HepG2 (cell line): ENCODE data around the gene SMAD7. TPM values are rescaled to one million over a fixed set of nuclear protein-coding genes. Genes with fewer than 3 reads are reported as not detected.

ENCODE experiments used
- ATAC-seq: fragments of 200-7000 bp; cut with Tn5 transposase; 3 replicates; pipeline ENCODE4 v1.9.1; 2020; ENCODE audit warnings: mild to moderate bottlenecking, moderate library complexity
- BruUV-seq: library from RNA; stranded (reverse); fragments of 400-500 nt; replicated peaks from 2 replicates; lab custom pipeline; 2021; lab: Mats Ljungman, UMichigan
- CTCF ChIA-PET: fragments of 300-600 bp; formaldehyde crosslinking; extraction: SDS; loops from one replicate; lab custom pipeline; 2021; ENCODE audit warnings: low total read pairs, inconsistent platforms, low intra/inter-chr PET ratio; lab: Yijun Ruan, JAX
- POLR2A ChIA-PET: fragments of 350-600 bp; sonication (Branson Sonifier 250); formaldehyde crosslinking; loops from one replicate; lab custom pipeline; 2020; ENCODE audit warnings: antibody characterized with exemption, inconsistent platforms; lab: Yijun Ruan, JAX
- DNase-seq: peaks from one replicate; pipeline ENCODE4 v3.0.0-alpha.2; 2015; ENCODE audit warnings: low spot score
- FAIRE-seq: peaks from 3 replicates; lab custom pipeline; 2011; peaks lifted over from hg19 to GRCh38; lab: Jason Lieb, UNC
- H2AFZ ChIP-seq: one replicate; pipeline ENCODE4 v1.6.1; 2011; ENCODE audit warnings: low read length, inconsistent platforms
- H3K27ac ChIP-seq: fragments of 300-600 bp; 3 replicates; pipeline ENCODE4 v1.8.0; 2011; ENCODE audit warnings: mixed run types, mild to moderate bottlenecking, mixed read lengths, low read length, inconsistent platforms; ENCODE audit not compliant: insufficient read depth; ENCODE audit errors: extremely low read length
- H3K27me3 ChIP-seq, 2 experiments: fragments of 200-600 bp in 1 of 2; 2 replicates in 1 of 2; 3 replicates in 1 of 2; pipeline versions ENCODE4 v1.6.0 to v1.8.0; 2011; ENCODE audit warnings: low read length in 2 of 2, mild to moderate bottlenecking in 2 of 2, moderate library complexity in 2 of 2, inconsistent platforms in 1 of 2; ENCODE audit not compliant: insufficient read depth in 2 of 2, control insufficient read depth in 1 of 2
- H3K36me3 ChIP-seq, 2 experiments: fragments of 200-600 bp in 1 of 2; replicated peaks in 1 of 2; 2 replicates in 1 of 2; 3 replicates in 1 of 2; pipeline versions ENCODE4 v1.5.1 to v1.8.0; 2011; ENCODE audit warnings: low read length in 2 of 2, inconsistent platforms in 1 of 2; ENCODE audit not compliant: insufficient read depth in 2 of 2, control insufficient read depth in 1 of 2
- H3K4me1 ChIP-seq: 2 replicates; pipeline ENCODE4 v1.5.1; 2012; ENCODE audit warnings: low read length, inconsistent platforms; ENCODE audit not compliant: insufficient read depth
- H3K4me2 ChIP-seq: 2 replicates; pipeline ENCODE4 v1.6.0; 2011; ENCODE audit warnings: low read depth, low read length, inconsistent platforms
- H3K4me3 ChIP-seq, 3 experiments: fragments of 200-600 bp in 1 of 3; sonication (generic), shearing (Covaris generic) in 1 of 3; replicated peaks in 1 of 3; 2 replicates each; pipeline ENCODE4 v1.5.1; 2011 to 2016; ENCODE audit warnings: low read length in 3 of 3, inconsistent platforms in 2 of 3, low read depth in 2 of 3, mild to moderate bottlenecking in 2 of 3, control low read depth in 1 of 3, mixed read lengths in 1 of 3; ENCODE audit not compliant: insufficient read depth in 1 of 3
- H3K79me2 ChIP-seq: one replicate; pipeline ENCODE4 v1.6.1; 2011; ENCODE audit warnings: low read length, inconsistent platforms; ENCODE audit not compliant: insufficient read depth
- H3K9ac ChIP-seq: 2 replicates; pipeline ENCODE4 v1.6.0; 2011; ENCODE audit warnings: mild to moderate bottlenecking, low read depth, low read length, inconsistent platforms; ENCODE audit not compliant: insufficient read depth
- H3K9me3 ChIP-seq: 2 replicates; pipeline ENCODE4 v1.5.1; 2012; ENCODE audit warnings: mild to moderate bottlenecking, low read length
- H4K20me1 ChIP-seq: 2 replicates; pipeline ENCODE4 v1.6.0; 2011; ENCODE audit warnings: inconsistent platforms, mild to moderate bottlenecking, low read length, moderate library complexity; ENCODE audit not compliant: insufficient read depth
- EEA1 ChIP-seq: sonication (generic); formaldehyde crosslinking; IDR thresholded peaks from 2 replicates; pipeline ENCODE4 v1.5.1; 2020; ENCODE audit warnings: mild to moderate bottlenecking, missing genetic modification reagents, borderline replicate concordance
- EED ChIP-seq: sonication (generic); formaldehyde crosslinking; IDR thresholded peaks from 2 replicates; pipeline ENCODE4 v1.5.0; 2020; ENCODE audit warnings: mild to moderate bottlenecking, missing genetic modification reagents
- GABPA ChIP-seq, 2 experiments: IDR thresholded peaks; 2 replicates each; pipeline ENCODE4 v1.6.1; 2011 to 2016; ENCODE audit warnings: low read depth in 2 of 2, low read length in 1 of 2, missing biosample characterization in 1 of 2, missing genetic modification characterization in 1 of 2
- HDAC2 ChIP-seq: sonication (generic); formaldehyde crosslinking; IDR thresholded peaks from 2 replicates; pipeline ENCODE4 v1.4.0; 2020; ENCODE audit warnings: missing genetic modification reagents
- MTF1 ChIP-seq: sonication (generic); formaldehyde crosslinking; IDR thresholded peaks from 2 replicates; pipeline ENCODE4 v1.5.0; 2020; ENCODE audit warnings: missing genetic modification reagents
- POLR2A ChIP-seq, 2 experiments: IDR thresholded peaks; 2 replicates each; pipeline ENCODE4 v1.6.1; 2011; ENCODE audit warnings: low read depth in 2 of 2, low read length in 2 of 2, mild to moderate bottlenecking in 1 of 2, moderate library complexity in 1 of 2; ENCODE audit not compliant: insufficient read depth in 1 of 2
- REPIN1 ChIP-seq: sonication (generic); formaldehyde crosslinking; IDR thresholded peaks from 2 replicates; pipeline ENCODE4 v1.8.0; 2022; ENCODE audit warnings: missing genetic modification reagents, low read depth, mild to moderate bottlenecking, borderline replicate concordance
- TARDBP ChIP-seq: sonication (generic); formaldehyde crosslinking; IDR thresholded peaks from 2 replicates; pipeline ENCODE4 v1.8.0; 2022; ENCODE audit warnings: mild to moderate bottlenecking, missing genetic modification reagents
- ZNF180 ChIP-seq: sonication (generic); formaldehyde crosslinking; IDR thresholded peaks from 2 replicates; pipeline ENCODE4 v1.4.0; 2020; ENCODE audit warnings: low read depth, missing genetic modification reagents, borderline replicate concordance
- ZNF34 ChIP-seq: sonication (generic); formaldehyde crosslinking; IDR thresholded peaks from 2 replicates; pipeline ENCODE4 v1.4.0; 2020; ENCODE audit warnings: mild to moderate bottlenecking, missing genetic modification reagents, borderline replicate concordance
- ZNF543 ChIP-seq: sonication (generic); formaldehyde crosslinking; IDR thresholded peaks from 2 replicates; pipeline ENCODE4 v1.4.0; 2020; ENCODE audit warnings: mild to moderate bottlenecking, missing genetic modification reagents
- ZNF563 ChIP-seq: sonication (generic); formaldehyde crosslinking; IDR thresholded peaks from 2 replicates; pipeline ENCODE4 v1.8.0; 2022; ENCODE audit warnings: mild to moderate bottlenecking, moderate library complexity, missing genetic modification reagents
- ZSCAN29 ChIP-seq: sonication (generic); formaldehyde crosslinking; conservative IDR thresholded peaks from 2 replicates; pipeline ENCODE4 v1.4.0; 2020; ENCODE audit warnings: mild to moderate bottlenecking, missing genetic modification reagents
- WGBS: methylation state at CpG from one replicate; pipeline ENCODE4 v1.1.6; 2017; ENCODE audit warnings: low lambda C conversion rate; 5-methylcytosine and 5-hydroxymethylcytosine counted together
- in situ Hi-C: cut with HindIII; loops from 2 replicates; pipeline ENCODE4 v1.10.0; 2017; ENCODE audit warnings: low pct_unique_long_range_greater_than_20kb; ENCODE audit not compliant: extremely low pct_ligation_motif_present
- intact Hi-C: fragments of 100-400 bp; cut with micrococcal nuclease; formaldehyde crosslinking; loops from one replicate; pipeline ENCODE4 v1.10.0; 2022; ENCODE audit not compliant: unreplicated experiment
- polyA plus RNA-seq, 8 experiments: library from polyadenylated mRNA; depleted of rRNA in 3 of 8; stranded (reverse) in 7 of 8; unstranded in 1 of 8; fragments of >200 nt; fragmentation: Illumina TruSeq in 4 of 8; extraction: Trizol in 4 of 8; gene quantifications; 2 replicates each; pipeline versions ENCODE4 v1.2.1 to v1.2.3, GENCODE V29; 2011 to 2016; ENCODE audit warnings: low read depth in 4 of 8, missing spikeins in 1 of 8, mixed read lengths in 1 of 8; ENCODE audit not compliant: insufficient read depth in 1 of 8
- total RNA-seq, 5 experiments: library from RNA; depleted of rRNA; stranded (reverse); fragments of >200 nt; fragmentation: Illumina TruSeq; extraction: Trizol; gene quantifications; 2 replicates each; pipeline ENCODE4 v1.2.3, GENCODE V29; 2016; ENCODE audit warnings: low read depth in 1 of 5
- TF ChIP-seq, protein P1 (sequence below), 2 experiments: IDR thresholded peaks; 2 replicates each; pipeline ENCODE4 v1.6.1; 2011 to 2012; ENCODE audit warnings: low read length in 2 of 2, borderline replicate concordance in 1 of 2, low read depth in 1 of 2, mild to moderate bottlenecking in 1 of 2, moderate library complexity in 1 of 2
- TF ChIP-seq, protein P2 (sequence below): sonication (generic); formaldehyde crosslinking; IDR thresholded peaks from 2 replicates; pipeline ENCODE4 v1.5.0; 2020; ENCODE audit warnings: mild to moderate bottlenecking, missing genetic modification reagents, borderline replicate concordance

Gene SMAD7
- total and polyA plus RNA-seq, 2 of the 13 experiments (the other 11 are each of a cell fraction or from before 2014, with no cell fraction given), result 17.4 to 24.7 TPM

DNA sequence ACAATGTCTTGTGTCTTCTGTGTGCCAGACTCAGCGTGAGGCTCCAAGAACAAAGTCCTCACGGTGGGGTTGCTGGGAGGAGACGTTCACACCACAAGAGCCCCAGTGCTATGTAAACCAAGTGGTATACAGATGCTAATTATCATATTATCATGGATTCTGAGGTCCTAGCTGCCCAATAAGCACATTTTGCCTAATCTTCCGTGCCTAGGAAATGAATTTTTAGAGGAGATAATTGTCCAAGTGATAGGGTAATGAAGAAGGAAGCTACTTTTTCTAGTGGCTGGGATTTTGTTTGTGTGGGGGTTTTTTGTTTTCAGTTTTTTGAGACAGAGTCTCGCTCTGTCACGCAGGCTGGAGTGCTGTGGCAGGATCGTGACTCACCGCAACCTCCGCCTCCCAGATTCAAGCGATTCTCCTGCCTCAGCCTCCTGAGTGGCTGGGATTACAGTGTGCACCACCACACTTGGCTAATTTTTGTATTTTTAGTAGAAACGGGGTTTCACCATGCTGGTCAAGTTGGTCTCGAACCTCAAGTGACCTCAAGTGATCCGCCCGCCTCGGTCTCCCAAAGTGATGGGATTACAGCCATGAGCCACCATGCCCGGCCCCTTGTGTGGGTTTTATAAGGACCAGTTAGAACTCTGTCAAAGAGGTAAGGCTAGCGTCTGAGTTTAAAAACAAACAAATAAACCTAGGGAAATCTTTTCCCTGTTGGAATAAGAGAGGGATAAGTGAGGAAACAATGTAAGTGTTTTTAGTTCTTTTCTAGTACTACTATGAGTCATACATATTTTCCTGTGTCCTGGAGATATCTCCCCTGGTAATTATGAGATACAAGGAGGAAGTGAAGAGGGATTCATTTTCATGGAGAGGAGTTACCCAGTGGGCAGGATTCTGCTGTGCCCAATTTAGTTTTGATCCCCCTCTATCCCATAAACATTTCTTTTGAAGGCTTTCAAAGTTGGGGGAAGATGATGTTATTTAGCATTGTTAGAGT is 9.5 kb upstream of the SMAD7 start:
- no TSS peak for BruUV-seq
- in situ Hi-C loops, result no loop called here
- Histone ChIP-seq H3K79me2 (no peaks in the 10 kb centered on the region), H4K20me1 (no peaks in the 10 kb centered on the region), H3K4me1 (peaks cover 56% of the 10 kb centered on the region), H3K9me3 (no peaks in the 10 kb centered on the region), H3K27ac (no peak overlapping the region), H3K4me3 (no peak overlapping the region), H3K9ac (no peak overlapping the region), H2AFZ (no peak overlapping the region), H3K27me3 (peaks cover 0 to 16% of the 10 kb centered on the region in 2 experiments; a peak in 4 of 5 replicates), H3K4me2 (no peak overlapping the region), H3K36me3 (no peaks in the 10 kb centered on the region)
- no peak for ATAC-seq
- DNase-seq, result no peak
- ChIA-PET CTCF (no interaction called here), POLR2A (no interaction called here)
- no peak for FAIRE-seq
- WGBS, result 46% methylated on average over 17 of the region's 17 CpGs
- intact Hi-C loops, result loop anchor here (2.0 to 5.0 kb wide), 2 partner anchors 15 to 62 kb away; no protein-coding TSS in a partner anchor
- no peak for TF ChIP-seq EED
- TF ChIP-seq, protein P1, sequence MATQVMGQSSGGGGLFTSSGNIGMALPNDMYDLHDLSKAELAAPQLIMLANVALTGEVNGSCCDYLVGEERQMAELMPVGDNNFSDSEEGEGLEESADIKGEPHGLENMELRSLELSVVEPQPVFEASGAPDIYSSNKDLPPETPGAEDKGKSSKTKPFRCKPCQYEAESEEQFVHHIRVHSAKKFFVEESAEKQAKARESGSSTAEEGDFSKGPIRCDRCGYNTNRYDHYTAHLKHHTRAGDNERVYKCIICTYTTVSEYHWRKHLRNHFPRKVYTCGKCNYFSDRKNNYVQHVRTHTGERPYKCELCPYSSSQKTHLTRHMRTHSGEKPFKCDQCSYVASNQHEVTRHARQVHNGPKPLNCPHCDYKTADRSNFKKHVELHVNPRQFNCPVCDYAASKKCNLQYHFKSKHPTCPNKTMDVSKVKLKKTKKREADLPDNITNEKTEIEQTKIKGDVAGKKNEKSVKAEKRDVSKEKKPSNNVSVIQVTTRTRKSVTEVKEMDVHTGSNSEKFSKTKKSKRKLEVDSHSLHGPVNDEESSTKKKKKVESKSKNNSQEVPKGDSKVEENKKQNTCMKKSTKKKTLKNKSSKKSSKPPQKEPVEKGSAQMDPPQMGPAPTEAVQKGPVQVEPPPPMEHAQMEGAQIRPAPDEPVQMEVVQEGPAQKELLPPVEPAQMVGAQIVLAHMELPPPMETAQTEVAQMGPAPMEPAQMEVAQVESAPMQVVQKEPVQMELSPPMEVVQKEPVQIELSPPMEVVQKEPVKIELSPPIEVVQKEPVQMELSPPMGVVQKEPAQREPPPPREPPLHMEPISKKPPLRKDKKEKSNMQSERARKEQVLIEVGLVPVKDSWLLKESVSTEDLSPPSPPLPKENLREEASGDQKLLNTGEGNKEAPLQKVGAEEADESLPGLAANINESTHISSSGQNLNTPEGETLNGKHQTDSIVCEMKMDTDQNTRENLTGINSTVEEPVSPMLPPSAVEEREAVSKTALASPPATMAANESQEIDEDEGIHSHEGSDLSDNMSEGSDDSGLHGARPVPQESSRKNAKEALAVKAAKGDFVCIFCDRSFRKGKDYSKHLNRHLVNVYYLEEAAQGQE (IDR thresholded peaks at IDR 0.05; ENCODE audit: borderline replicate concordance in 1 of 2, low read depth in 1 of 2, low read length in 2 of 2), result no peak
- TF ChIP-seq, protein P2, sequence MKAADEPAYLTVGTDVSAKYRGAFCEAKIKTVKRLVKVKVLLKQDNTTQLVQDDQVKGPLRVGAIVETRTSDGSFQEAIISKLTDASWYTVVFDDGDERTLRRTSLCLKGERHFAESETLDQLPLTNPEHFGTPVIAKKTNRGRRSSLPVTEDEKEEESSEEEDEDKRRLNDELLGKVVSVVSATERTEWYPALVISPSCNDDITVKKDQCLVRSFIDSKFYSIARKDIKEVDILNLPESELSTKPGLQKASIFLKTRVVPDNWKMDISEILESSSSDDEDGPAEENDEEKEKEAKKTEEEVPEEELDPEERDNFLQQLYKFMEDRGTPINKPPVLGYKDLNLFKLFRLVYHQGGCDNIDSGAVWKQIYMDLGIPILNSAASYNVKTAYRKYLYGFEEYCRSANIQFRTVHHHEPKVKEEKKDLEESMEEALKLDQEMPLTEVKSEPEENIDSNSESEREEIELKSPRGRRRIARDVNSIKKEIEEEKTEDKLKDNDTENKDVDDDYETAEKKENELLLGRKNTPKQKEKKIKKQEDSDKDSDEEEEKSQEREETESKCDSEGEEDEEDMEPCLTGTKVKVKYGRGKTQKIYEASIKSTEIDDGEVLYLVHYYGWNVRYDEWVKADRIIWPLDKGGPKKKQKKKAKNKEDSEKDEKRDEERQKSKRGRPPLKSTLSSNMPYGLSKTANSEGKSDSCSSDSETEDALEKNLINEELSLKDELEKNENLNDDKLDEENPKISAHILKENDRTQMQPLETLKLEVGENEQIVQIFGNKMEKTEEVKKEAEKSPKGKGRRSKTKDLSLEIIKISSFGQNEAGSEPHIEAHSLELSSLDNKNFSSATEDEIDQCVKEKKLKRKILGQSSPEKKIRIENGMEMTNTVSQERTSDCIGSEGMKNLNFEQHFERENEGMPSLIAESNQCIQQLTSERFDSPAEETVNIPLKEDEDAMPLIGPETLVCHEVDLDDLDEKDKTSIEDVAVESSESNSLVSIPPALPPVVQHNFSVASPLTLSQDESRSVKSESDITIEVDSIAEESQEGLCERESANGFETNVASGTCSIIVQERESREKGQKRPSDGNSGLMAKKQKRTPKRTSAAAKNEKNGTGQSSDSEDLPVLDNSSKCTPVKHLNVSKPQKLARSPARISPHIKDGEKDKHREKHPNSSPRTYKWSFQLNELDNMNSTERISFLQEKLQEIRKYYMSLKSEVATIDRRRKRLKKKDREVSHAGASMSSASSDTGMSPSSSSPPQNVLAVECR (CRISPR knock-in tag), result no peak
- no peak for TF ChIP-seq REPIN1
- no peak for TF ChIP-seq HDAC2 (CRISPR knock-in tag)
- no peak for TF ChIP-seq ZNF34 (CRISPR knock-in tag)
- no peak for TF ChIP-seq ZNF563 (CRISPR knock-in tag)
- TF ChIP-seq TARDBP (CRISPR knock-in tag), result no peak
- no peak for TF ChIP-seq EEA1 (CRISPR knock-in tag)
- no peak for TF ChIP-seq ZNF180 (CRISPR knock-in tag)
- TF ChIP-seq POLR2A (IDR thresholded peaks at IDR 0.05; ENCODE audit: insufficient read depth in 1 of 2, low read depth in 2 of 2, low read length in 2 of 2), result no peak
- no peak for TF ChIP-seq ZNF543 (CRISPR knock-in tag)
- TF ChIP-seq ZSCAN29 (CRISPR knock-in tag), result no peak
- no peak for TF ChIP-seq MTF1 (CRISPR knock-in tag)
- TF ChIP-seq GABPA (IDR thresholded peaks at IDR 0.05; ENCODE audit: low read depth, low read length), result no peak
- no peak for TF ChIP-seq GABPA (CRISPR knock-in tag; IDR thresholded peaks at IDR 0.05; ENCODE audit: low read depth)
